Activated T-cell treated with anti-CD3 and anti-CD28 coated beads for 24 hours (primary cell): ENCODE data around the gene CHST3.
A peak's percentile ranks its signal among the peaks of the same experiment; 100 is the strongest.
"Not testable (repeated sequence)": the region's sequence is repeated elsewhere in the genome, so short reads cannot be mapped to it uniquely, and the experiment has no call there.

Source experiments
- DNase-seq: peaks from one replicate; pipeline ENCODE4 v3.0.0-alpha.2; 2020; ENCODE audit warnings: low read depth

The CHST3 gene

DNA sequence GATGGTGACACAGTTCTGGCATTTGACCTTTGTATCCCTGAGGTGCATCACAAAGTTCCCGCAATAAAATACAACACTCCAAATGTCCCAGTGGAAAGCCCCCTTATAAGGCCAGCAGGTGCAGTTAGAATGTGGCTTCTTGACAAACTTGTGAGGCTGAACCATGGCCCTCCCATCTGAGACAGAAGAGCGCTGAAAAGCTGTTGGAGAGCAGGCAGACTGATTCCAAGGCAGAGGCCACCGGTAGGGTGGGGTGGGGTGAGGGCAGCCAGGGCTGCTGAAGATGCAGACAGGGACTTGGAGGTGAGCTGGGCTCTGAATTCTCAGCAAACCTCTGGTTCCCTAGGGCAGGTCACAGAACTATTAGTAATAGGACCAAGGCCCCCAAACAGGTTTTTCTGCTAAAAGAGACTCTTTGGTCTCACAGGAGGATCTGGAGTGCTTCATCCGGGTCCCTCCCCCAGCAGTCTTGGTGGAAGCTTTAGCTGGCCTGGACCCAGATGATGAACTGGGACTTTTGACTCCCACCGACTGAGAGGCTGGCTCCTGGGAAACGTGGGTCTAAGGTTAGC, 15.6 kb upstream of the CHST3 start:
- DNase-seq: no peak

DNA sequence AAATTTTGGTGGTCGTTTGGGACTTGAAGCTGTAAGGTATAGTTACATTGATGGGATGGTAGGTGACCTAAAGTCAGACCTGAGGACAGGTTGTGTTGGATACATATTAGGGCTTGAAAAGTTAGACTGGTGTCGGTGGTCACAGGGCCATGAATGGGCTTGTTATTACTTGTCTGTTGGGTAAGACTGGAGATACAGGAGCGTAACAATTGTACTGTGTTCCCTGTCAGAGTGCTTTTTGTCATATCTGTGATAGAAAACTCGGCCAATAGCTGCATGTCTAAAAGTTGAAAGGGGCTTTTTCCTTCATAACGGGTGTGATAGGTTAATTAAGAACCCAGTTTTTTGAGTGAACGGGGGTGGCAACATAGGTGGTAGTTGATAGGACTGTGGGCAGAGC, 13.5 kb upstream of the CHST3 start:
- no peak for DNase-seq

DNA sequence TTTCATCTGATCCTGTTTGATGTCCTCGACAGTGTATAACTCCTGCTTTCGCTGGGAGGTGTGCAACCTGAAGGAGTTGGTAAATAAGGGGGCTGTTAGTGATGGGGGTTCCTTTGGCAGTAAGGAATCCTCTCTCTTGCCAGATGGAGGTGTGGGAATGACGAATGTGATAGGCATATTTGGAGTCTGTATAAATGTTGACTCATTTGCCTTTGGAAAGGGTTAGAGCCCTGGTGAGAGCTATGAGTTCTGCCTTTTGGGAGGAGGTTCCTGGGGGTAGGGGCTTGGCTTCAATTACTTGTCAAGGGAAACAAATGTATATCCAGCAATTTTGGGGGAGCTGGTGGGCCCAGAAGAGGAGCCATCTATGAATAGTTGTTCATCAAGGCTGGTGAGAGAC, 11.4 kb upstream of the CHST3 start:
- DNase-seq: no peak

DNA sequence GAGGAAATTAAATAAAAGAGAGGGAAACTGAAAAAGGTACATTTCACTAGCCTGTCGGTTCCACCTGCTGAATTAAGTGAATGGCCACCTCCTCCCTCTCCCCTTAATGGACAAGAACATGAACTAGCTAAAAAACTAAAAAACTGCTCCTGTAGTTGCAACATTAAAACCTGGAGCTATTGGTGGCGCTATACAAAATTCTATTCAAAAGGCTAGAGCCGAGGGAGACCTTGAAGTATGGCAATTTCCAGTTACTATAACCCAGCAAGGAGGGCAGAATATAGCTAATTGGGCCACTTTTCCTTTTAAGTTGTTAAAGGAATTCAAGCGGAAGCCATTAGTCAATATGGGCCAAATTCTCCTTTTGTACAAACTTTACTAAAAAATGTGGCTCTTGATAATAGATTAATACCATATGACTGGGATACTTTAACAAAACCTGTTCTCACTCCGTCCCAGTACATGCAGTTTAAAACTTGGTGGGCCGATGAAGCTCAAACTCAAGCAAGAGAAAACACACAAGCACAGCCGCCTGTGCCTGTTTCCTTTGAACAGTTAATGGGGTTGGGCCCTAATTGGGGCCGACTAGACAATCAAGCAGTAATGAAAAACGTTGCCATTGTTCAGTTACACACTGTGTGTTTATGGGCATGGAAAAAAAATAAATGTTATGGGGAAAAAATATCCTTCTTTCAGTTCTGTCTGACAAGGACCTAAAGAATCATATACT, 6.5 kb upstream of the CHST3 start:
- DNase-seq: no peak

DNA sequence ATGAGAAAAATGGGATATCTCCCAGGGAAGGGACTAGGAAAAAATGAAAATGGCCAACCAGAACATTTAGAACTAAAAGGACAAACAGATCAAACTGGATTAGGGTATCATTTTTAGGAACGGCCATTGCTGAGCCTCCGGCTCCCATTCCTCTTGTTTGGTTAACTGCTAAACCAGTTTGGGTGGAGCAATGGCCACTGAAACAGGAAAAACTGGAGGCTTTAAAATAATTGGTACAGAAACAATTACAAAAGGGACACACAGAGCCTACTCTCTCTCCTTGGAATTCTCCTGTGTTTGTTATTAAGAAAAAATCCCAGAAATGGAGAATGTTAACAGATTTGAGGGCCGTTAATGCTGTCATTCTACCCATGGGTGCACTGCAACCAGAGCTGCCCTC, 4.7 kb upstream of the CHST3 start:
- no peak for DNase-seq

DNA sequence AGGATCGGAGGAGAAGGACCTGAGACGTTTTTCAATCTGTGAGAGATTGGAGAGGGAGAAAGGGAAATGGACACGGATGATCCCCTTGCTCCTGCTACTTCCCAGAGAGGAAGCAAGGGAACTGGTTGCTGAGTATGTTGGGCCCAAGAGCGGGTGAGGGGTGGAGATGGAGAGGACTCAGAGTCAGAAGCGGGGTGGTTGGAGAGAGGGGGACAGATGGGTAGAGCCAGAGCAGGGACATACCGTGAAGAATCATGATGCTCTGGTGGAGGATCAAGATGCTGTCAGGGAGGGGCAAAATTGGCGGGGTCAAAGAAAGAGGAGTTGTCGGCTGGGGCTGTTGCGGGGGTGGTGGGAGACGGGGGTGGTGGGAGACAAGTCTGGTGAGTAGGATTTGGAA, 2.4 kb upstream of the CHST3 start:
- DNase-seq: no peak

DNA sequence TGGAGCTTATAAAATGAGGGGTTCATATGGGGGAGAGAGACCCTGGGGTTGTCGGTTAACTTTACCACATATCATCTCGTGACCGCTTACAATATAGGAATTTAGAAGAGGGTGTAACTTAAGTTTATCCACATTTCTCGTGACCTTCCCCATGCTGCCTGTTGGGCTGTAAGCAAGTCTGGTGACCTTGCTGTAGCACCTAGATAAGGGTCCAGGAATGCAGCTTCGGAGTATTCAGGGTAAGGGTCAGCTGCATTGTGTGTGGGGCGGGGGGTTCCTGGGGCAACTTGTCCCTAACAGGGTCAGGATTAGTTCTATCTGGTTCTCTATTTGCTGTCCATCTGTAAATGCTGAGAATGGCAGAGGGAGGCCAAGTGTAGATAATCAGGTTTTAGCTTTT, 1.3 kb upstream of the CHST3 start:
- no peak for DNase-seq

DNA sequence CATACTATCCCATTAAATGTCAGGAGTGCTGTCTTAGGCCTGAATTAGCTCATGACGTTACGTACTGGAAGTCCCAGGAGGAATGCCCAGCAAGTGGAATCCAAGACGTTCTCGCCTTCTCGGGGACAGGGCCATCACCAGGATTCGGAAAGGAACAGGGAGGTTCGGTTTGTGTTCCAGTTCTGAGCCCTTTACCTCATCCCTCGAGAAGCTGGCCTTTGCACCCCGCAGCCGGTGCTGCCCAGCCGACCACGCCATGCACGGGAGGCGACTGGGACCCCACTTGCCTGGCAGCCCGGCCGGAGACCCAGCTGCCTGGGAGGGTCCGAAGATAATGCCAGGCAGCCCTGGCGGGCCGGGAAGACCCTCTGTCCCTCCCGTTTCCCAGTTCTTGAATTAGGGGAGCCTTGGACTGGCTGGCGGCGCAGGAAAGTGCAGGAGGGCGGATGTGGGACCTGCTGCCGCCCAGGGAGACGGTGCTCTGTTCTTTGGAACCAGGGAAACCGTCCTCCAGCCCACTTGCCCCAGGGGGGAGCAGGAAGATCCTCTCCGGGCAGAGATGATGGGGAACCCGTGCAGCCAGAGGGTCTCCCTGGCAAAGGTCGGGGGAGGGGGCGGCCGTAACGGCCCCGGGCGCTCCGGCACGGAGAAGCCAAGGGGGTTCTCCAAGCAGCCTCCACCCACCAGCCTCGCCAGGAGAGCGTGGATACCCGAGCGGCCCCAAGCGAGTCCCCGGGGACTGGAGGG, 671 bp upstream of the CHST3 start:
- DNase-seq: no peak

DNA sequence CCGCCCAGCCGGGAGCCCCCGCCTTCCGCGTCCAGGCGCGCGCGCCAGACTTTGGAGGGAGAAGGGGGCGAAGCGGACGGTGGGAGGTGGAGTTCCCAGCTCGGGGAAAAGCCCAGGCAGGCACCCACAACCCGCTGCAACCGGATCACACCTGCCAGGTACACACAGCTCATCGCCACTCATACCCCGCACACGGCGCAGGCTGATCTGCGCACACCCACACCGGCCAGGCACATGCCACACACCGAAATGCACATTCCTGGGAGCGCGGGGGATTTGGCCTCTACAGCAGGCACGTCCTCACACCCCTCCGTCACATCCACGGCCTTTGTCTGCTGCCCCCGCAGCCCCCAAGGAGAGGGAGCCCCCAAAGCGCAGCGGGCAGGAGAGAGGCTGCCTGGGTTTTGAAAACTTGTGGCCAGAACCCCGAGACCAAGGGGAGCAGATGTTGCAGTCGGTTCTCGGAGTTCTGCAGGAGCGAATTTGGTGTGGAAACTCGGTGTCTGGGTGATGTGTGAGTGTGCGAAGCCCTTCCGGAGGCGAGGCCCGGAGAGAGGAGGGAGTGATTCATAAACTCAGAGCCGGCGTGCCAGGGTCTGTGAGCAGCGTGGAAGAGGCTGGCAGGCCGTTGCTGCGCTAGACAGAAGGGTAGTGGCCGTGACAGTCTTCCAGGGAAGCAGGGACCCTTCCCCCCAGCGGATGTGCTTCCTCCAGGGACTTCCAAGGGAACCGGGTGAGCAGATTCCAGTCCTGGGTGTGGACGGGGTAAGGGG, 734 bp downstream of the CHST3 start:
- peak; percentile 31 for DNase-seq

DNA sequence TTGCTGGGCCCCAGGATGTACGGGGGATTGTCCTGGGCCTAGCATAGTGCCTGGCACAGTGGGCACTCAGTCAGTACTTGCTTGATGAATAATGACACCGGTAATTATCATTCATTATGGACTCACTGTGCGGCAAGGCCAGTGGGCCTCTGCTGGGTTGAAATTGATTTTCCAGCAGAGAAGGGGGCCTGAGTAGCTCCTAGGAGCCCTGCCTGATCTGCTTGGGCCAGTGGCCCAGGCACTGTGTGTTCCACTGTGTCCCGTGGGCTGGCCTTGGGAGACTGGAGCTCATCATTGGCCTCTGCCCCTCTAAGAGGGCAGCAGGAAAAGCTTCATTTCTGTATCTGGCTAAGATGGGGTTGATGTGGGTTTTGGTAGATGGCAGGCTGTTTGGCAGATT, 1.4 kb downstream of the CHST3 start:
- DNase-seq: no peak

DNA sequence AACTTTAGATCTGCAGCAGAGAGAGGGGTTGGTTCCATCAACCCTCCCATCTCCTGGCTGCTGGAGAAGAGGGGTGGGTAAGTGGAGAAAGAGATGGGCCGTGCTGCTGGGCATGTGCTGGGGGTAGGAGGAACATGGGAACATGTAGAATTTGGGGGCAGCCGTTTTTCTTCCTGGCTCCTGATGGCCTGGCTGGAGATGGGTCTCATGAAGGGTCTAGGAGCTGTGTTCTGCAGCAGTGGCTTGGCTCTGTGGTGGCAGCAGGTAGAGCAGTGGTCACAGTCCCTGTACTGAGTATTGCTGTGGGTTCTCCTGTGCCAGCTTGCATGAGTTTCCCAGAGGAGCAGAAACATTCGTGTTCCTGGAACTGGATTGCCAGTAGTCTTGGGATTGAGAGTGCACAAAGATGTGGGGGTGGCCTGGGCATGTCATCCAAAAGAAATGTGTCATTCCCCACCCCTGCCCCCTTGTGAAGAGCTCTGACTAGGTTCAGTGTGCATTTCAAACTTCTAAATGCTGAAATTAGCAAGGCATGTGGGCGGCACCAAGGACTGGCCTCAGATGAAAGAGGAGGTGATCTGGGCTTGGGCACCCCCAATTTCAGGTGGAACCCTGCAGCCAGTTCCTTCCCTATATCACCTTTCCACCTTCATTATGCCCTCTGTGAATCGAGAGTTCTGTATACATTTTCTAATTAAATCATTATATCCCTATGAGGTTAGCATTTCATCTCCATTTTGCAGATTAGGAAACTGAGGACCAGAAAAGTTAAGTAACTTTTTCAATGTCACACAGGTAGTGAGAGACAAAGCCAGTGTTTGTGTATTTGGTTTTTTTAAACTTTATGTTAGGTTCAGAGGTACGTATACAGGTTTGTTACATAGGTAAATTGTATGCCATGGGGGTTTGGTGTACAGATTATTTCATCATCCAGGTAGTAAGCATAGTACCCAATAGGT, 2.1 kb downstream of the CHST3 start:
- no peak for DNase-seq

DNA sequence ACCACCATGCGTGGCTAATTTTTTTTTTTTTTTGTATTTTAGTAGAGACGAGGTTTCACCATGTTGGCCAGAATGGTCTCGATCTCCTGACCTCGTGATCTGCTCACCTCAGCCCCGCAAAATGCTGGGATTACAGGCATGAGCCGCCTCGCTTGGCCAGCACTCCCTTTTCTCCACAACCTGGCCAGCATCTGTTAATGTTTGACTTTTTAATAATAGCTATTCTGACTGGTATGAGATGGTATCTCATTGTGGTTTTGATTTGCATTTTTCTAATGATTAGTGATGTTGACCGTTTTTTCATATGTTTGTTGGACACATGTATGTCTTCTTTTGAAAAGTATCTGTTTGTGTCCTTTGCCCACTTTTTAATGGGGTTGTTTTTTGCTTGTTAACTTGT, 3.8 kb downstream of the CHST3 start:
- not testable (repeated sequence) for DNase-seq

DNA sequence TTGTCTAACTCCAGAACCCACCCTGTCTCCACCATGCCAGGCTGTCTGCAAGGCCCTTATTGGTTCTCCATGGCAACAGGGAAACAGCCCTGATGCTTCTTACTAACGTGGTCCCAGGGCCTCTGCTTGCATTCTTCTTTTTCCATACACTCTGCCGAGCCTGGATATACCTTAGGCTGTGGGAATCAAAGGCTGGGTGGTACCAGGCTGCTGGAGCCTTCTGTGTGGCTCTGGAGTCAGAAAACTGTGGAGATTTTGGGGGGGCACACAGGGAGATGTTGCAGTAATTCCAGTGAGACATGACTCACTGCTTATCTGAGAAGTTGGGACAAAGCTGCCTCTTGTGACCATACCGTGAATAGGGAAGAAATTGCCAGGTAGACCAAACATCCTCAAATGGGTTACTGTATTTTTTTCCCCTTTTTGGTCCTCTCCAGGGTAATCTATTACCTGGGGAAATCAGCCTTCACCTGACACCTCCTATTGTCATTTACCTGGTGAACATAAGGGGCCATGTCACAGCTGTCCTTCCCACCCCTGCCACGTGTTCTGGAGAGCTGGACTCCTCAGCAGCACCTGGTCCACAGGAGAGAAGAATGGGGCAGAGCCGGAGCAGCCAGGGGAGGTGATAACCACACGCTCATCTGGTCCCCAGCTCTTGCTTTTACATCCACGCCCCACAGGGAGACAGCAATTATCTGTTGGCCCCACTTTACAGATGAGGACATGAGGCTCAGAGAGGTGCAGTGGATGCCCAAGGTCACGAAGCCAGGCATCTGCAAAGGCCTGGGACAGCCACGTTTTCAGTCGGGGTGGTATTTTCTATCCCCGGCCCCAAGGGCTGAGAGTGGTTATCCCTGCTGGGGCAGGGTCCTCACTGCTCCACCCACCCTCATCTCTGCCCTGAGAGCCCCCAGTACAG, 4.6 kb downstream of the CHST3 start:
- no peak for DNase-seq

DNA sequence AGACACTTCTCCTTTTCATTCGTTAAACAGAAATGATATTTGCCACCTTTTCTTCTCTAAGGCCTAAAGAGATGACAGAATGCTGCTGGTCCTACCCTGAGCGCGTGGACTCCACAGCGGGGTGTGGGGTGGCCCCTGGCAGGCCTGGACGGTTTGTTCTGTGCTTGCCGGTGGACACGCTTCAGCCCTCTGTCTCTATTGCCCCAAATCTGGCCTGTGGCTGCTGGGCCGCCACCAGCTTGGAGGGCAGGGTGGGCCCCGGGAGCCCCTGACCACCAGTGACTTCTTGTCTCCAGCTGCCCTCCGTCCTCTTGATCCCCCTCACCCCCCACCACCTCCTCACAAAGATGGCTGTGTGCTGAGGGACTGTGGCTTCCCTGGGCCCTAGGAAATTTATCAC, 5.7 kb downstream of the CHST3 start:
- no peak for DNase-seq

DNA sequence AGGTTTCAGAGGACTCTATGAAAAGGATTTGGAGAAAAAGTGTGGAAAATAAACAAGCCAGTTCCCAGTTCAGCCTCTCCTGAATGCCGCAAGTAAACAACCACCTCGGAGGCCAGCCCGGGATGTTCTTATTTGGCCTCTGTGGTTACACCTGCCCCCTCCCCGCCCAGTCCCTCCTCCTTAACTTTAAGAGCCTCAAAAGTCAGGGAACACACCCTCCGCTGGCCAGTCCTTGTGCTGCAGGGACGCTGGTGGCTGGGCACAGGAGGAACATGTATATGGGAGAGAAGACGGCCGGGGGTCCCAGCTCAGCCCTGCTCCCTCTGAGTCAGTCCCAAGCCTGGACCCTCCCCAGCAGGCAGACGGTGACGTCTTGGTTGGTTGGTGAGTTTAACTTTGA, 6.1 kb downstream of the CHST3 start:
- DNase-seq: no peak

DNA sequence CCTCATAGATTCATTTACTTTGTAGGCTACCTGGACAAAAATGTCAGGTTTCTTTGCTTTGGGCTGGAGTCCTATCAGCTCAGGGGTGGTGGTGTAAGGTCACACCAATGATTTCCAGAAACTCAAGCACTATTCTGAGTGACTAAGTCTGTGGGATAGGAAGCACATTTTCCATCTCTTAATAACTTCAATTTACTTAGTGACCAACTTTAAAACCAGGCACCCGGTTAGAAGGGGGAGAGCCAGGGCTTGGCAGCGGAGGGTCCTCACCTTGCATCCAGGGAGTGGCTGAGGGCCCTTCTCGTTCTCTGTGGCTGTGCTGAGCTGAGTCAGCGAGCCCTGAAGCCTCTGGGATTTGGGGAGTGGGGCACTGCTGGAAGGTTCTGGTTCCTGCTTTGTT, 6.7 kb downstream of the CHST3 start:
- DNase-seq: no peak

DNA sequence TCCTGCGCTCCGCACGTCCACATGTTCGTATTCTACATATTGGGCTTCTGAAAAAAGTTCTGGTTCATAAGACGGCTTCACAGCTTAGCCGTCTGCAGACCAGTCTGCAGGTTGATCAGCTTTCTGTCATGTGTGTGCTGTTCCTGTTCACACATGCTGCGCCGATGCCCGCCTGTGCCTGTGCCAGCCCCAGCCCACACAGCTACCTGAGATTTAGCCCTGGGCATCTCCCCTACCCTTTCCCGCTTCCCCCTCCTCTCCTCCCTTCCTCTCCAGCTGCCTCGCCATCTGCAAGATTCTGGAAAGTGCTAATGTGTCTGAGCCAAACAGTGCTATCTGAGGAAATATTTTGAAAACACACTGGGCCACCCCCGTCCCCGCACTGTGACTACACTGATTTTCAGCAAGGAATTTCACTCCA, 7.1 kb downstream of the CHST3 start:
- no peak for DNase-seq

DNA sequence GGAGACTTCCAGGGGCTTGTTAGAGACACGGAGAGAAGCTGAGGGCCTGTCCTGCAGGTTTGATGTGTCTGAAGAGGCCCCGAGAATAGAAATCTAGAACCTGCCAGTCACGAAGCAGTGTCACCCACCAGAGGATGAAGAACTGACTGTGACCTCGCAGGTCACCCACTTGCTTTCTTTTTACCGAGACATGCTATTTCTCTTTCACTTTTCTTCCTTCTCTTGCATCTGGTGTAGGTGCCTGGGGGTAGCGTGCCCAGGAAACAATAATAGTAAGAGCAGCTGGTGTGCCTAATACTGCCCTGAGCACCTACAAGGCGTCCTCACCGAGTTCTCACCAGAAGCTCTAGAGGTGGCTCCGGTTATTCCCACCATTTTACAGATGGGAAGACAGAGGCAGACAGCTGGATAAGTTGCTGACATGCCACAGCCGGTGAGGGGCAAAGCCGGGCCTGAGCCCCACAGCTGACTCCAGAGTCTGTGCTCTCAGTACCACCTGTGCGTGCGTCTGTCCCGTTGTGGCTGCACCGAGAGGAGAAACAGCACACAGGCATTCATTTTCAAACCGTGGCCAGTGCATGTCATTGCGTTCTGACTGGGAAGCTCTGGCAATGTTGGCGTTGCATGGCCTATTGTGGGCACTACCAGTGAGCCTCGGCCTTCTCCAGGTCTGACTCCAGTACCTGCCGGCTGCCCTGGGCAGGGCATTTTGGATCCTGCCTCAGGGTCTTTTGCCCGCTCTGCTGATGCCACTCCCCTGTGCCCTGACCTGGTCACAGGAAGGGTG, 7.8 kb downstream of the CHST3 start:
- DNase-seq: no peak
